Activated CD4-positive, alpha-beta T cell treated with anti-CD3 and anti-CD28 coated beads for 36 hours (primary cell): ENCODE measurements around the gene LKAAEAR1. TPM values are rescaled to one million over a fixed set of nuclear protein-coding genes. Genes with fewer than 3 reads are reported as not detected.

Experiments
- ATAC-seq: fragments of 200-7000 bp; cut with Tn5 transposase; one replicate; pipeline ENCODE4 v1.10.0; 2021; ENCODE audit warnings: mild to moderate bottlenecking, moderate library complexity
- CTCF ChIA-PET: fragments of 350-600 bp; sonication (Branson Sonifier 250); formaldehyde crosslinking; loops from one replicate; lab custom pipeline; 2021; ENCODE audit warnings: antibody characterized with exemption; lab: Charles Lee
- POLR2A ChIA-PET: fragments of 350-600 bp; sonication (Branson Sonifier 250); formaldehyde crosslinking; loops from one replicate; lab custom pipeline; 2021; ENCODE audit warnings: antibody characterized with exemption, inconsistent platforms; lab: Charles Lee
- DNase-seq: peaks from one replicate; pipeline ENCODE4 v3.0.0-alpha.2; 2020
- H3K27ac Mint-ChIP-seq: one replicate; pipeline ENCODE4 v1.8.0; 2021; ENCODE audit warnings: mixed read lengths
- H3K27me3 Mint-ChIP-seq: one replicate; pipeline ENCODE4 v1.8.0; 2021; ENCODE audit warnings: mixed read lengths
- H3K36me3 Mint-ChIP-seq: one replicate; pipeline ENCODE4 v1.8.0; 2021; ENCODE audit warnings: low read depth, mixed read lengths
- H3K4me1 Mint-ChIP-seq: one replicate; pipeline ENCODE4 v1.8.0; 2021; ENCODE audit warnings: mixed read lengths
- H3K4me3 Mint-ChIP-seq: one replicate; pipeline ENCODE4 v1.8.0; 2021; ENCODE audit warnings: mild to moderate bottlenecking, moderate library complexity, mixed read lengths
- H3K9me3 Mint-ChIP-seq: one replicate; pipeline ENCODE4 v1.8.0; 2021; ENCODE audit warnings: low read depth, mixed read lengths
- intact Hi-C, 2 experiments: fragments of 100-400 bp; cut with DNase I in 1 of 2; cut with micrococcal nuclease in 1 of 2; formaldehyde crosslinking; loops; one replicate each; pipeline versions ENCODE4 v1.14.2 to v1.15.1; 2022 to 2024; cut with DNase I, micrococcal nuclease
- total RNA-seq, 2 experiments: library from RNA; stranded (reverse); gene quantifications; one replicate each; pipeline ENCODE4 v1.2.3, GENCODE V29; 2021

LKAAEAR1 gene
- total RNA-seq, 2 experiments from 2014 or later, result 0.30 to 0.46 TPM

DNA sequence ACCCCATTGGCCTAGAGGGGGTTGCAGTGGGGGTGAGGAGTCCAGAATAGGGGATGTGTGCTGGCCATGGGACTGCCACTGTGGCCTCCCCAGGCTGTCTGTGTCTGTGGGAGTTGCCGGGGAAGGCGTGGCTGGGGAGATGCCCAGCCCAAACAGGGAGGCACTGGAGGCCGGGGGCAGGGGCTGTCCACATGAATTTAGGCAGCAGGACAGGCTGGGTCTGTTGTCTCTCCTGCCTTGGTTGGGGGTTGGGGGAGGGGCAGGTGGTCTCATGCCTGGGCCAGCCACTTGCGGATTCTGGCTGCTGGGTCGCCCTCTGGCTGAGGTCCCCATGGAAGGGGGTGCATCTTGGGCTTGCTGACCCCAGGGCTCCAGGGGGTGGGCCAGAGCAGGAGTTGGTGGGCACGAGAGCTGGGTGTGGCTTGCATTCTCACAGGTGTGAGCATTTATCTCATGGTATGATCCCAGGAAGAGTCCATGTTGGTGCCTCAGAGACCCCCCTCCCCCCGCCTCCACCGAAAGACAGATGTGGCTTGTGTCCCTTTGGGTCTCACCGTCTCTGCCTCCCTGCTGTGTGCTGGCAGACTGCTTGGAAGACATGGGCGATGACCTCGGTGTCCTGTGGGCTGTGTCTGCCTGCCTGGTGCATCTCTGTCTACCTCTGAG, 38.7 kb downstream of the LKAAEAR1 start:
- peaks cover 8% of the 10 kb centered on the region for H3K4me1 Mint-ChIP-seq
- CTCF ChIA-PET, result interaction anchor here (0.5 kb wide), 1 partner anchor 64 kb away, joined by 3 read pairs; no protein-coding TSS in a partner anchor
- peaks cover 23% of the 10 kb centered on the region for H3K27me3 Mint-ChIP-seq
- no peaks in the 10 kb centered on the region for H3K9me3 Mint-ChIP-seq
- POLR2A ChIA-PET, result no interaction called here
- DNase-seq (no peak), ATAC-seq (no peak)
- intact Hi-C loops, result no loop called here
- no peak overlapping the region for H3K4me3 Mint-ChIP-seq
- H3K36me3 Mint-ChIP-seq, result no peaks in the 10 kb centered on the region
- no peak overlapping the region for H3K27ac Mint-ChIP-seq

DNA sequence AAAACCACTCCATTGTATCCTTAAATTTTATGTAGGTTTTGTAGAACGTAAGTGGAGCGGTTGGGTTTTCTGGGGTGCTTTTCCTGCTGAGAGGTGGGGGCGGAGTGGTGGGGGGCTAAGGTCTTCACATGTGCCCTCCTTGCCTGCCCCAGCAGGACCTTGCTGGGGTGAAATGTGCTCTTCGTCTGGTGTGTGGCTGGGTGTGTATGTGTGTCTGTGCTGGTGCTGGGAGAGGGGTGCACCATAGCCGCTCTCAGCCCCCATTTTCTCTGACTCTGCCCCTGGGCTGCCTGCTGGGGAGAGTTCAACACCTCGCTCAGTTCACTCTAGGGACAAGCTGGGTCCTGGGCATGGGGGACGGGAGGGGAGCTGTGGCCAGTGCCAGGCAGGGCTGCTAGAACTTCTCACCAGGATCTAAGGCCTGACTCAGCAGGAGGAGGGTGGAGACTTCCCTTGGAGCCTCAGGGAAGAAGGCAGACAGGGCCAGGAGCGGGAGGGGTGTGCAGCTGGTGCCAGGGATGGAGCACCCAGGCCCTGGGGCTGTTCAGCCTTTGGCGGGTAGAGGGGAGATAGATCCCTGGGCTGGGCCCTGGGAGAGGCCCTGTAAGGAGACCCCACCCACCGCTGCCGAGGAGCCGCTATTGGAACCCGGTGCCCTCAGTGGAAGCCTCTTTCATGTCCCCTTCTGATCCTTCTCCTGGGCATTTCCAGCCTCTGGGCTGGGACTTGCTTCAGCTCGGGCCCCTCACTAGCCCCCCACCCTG, 39.5 kb downstream of the LKAAEAR1 start:
- POLR2A ChIA-PET, result interaction anchor here (0.6 kb wide), 1 partner anchor 130 kb away, joined by 3 read pairs; no protein-coding TSS in a partner anchor
- Mint-ChIP-seq H3K9me3 (no peaks in the 10 kb centered on the region), H3K36me3 (no peaks in the 10 kb centered on the region), H3K27me3 (peaks cover 18% of the 10 kb centered on the region), H3K4me3 (no peak overlapping the region), H3K4me1 (peaks cover 14% of the 10 kb centered on the region), H3K27ac (no peak overlapping the region)
- CTCF ChIA-PET, result interaction anchor here (0.6 to 1.2 kb wide), 2 partner anchors 28 to 64 kb away, joined by 3 read pairs; partner anchors contain the start of gene PRPF6
- no peak for DNase-seq
- ATAC-seq, result no peak
- intact Hi-C loops, result no loop called here

DNA sequence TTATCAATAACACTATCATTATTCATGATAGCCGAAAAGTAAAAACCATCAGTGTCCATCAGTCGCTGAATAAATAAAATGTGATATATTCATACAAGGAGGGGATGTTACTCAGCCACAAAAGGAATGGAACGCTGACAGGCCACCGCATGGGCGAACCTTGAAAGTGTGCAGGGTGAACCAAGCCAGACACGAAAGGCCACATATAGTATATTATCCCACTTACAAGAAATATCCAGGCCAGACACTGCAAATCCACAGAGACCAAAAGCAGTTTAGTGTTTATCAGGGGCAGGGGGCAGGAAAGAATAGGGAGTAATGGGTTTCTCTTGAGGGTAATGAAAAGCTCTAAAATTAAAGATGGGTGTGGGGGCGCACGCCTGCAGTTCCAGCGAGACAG, 40.4 kb downstream of the LKAAEAR1 start:
- intact Hi-C loops, result no loop called here
- ChIA-PET CTCF (interaction anchor here (0.6 to 1.2 kb wide), 2 partner anchors 19 to 63 kb away, joined by 3 read pairs; partner anchors contain the start of gene PRPF6), POLR2A (no interaction called here)
- no peak for DNase-seq
- Mint-ChIP-seq H3K9me3 (no peaks in the 10 kb centered on the region), H3K36me3 (no peaks in the 10 kb centered on the region), H3K4me3 (peak overlapping the region; percentile 51), H3K27me3 (peaks cover 16% of the 10 kb centered on the region), H3K4me1 (peaks cover 16% of the 10 kb centered on the region), H3K27ac (no peak overlapping the region)
- ATAC-seq, result no peak

DNA sequence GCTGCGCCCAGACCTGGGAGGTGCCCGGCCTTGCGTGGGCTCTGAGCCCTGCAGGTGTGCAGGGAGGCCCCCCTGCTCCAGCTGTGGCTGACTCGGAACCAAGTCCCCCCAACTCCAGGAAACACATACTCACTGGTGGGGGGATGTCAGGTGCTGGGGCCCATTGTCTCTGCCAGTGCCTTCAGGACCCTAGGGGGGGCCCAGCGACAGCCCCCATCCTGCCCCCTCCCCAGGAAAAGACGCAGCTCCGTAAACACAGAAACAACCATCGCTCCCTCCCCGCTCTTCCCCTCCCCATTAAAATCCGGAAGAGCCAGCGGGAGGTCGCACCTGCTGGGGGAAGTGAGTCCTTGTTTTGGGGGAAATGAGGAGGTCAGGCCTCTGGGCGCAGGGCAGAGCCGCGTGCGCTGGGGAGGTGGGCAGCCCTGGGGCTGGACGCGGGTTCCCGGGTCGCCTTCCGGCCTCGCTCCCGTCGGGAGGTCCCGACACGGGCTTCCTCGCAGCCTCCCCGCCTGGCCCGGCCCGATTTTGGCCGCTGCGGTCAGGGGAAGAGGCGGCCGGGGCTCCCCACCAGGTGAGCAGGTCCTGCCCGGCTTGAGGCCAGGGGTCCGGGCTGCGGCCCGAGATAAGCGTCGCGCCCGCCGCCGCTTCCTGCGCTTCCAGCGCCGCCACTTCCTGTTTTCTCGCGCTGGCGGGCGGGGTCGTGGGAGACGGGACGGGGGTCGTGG, 42.0 kb downstream of the LKAAEAR1 start:
- Mint-ChIP-seq H3K36me3 (no peaks in the 10 kb centered on the region), H3K4me3 (peak overlapping the region; percentile 71), H3K4me1 (peaks cover 24% of the 10 kb centered on the region), H3K27ac (peak overlapping the region; percentile 55), H3K27me3 (peaks cover 14% of the 10 kb centered on the region), H3K9me3 (no peaks in the 10 kb centered on the region)
- ChIA-PET CTCF (interaction anchor here (0.6 to 1.3 kb wide), 4 partner anchors 15 to 60 kb away, joined by 3 to 4 read pairs (median 4); partner anchors contain the start of gene TCEA2), POLR2A (no interaction called here)
- ATAC-seq (no peak), DNase-seq (no peak)
- intact Hi-C loops, result no loop called here

DNA sequence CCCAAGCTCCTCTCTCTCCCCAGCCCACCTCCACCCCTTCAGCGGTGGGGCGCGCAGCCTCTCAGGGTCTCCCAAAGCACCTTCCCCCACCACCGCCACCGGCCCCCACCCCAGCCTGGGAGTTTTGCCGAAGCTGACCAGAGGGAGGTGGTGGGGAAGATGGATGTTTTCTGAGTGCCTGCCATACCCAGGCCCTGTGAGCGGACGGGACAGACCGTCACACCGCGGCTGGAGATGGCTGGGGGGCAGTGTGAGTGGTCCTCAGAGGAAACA, 42.5 kb downstream of the LKAAEAR1 start:
- peak overlapping the region; percentile 47 for H3K27ac Mint-ChIP-seq
- peak overlapping the region; percentile 71 for H3K4me3 Mint-ChIP-seq
- intact Hi-C loops, result loop anchor here in 1 of 2 experiments (1.0 kb wide), 1 partner anchor 14 kb away; no protein-coding TSS in a partner anchor
- no peaks in the 10 kb centered on the region for H3K9me3 Mint-ChIP-seq
- DNase-seq (no peak), ATAC-seq (no peak)
- CTCF ChIA-PET, result interaction anchor here (1.0 to 1.3 kb wide), 3 partner anchors 16 to 59 kb away, joined by 3 to 4 read pairs (median 4); partner anchors contain the start of gene TCEA2
- POLR2A ChIA-PET, result no interaction called here
- H3K27me3 Mint-ChIP-seq, result peaks cover 9% of the 10 kb centered on the region
- H3K4me1 Mint-ChIP-seq, result peaks cover 29% of the 10 kb centered on the region
- H3K36me3 Mint-ChIP-seq, result no peaks in the 10 kb centered on the region

DNA sequence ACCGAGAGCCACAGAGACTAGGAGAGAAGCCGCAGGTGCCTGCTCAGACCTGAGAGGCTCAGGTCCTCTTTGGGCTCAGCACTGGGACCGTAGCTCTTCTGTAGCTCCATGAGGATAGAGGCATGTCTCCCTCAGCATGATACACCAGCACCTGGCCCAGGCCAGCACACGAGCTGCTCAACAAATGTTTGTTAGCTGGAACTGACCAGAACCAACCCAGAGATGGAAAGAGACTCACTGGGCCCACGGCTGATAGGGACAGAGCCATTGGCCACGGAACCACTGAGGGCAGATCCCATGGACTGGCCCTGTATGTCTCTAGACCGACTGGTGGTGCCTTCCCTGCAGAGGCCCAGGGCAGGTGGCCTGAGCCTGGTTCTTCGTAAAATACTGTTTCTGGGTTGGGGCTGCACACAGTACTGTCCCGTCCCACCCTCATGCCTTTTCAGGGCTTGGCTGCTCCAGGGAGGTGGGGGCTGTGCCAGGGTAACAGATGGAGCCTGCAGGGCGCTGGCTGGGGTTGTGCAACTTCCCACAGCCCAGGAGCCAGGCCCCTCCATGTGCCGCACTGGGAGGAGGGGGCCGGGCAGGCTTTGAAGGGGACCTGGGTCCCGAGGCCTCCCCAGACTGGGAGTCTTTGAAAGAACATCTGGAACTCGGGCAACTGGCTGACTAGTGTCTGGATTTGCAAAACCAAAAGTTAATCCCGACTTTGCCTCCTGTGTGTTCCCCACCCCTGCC, 43.0 kb downstream of the LKAAEAR1 start:
- no peak for ATAC-seq
- no peak for DNase-seq
- Mint-ChIP-seq H3K9me3 (no peaks in the 10 kb centered on the region), H3K27me3 (peaks cover 5% of the 10 kb centered on the region), H3K4me1 (peaks cover 31% of the 10 kb centered on the region), H3K4me3 (peak overlapping the region; percentile 71), H3K27ac (peak overlapping the region; percentile 47), H3K36me3 (no peaks in the 10 kb centered on the region)
- ChIA-PET CTCF (interaction anchor here (1.0 to 2.5 kb wide), 8 partner anchors 10 to 78 kb away, joined by 3 to 13 read pairs (median 4); partner anchors contain the start of gene TCEA2), POLR2A (no interaction called here)
- intact Hi-C loops, result loop anchor here in 1 of 2 experiments (1.0 kb wide), 1 partner anchor 14 kb away; no protein-coding TSS in a partner anchor

DNA sequence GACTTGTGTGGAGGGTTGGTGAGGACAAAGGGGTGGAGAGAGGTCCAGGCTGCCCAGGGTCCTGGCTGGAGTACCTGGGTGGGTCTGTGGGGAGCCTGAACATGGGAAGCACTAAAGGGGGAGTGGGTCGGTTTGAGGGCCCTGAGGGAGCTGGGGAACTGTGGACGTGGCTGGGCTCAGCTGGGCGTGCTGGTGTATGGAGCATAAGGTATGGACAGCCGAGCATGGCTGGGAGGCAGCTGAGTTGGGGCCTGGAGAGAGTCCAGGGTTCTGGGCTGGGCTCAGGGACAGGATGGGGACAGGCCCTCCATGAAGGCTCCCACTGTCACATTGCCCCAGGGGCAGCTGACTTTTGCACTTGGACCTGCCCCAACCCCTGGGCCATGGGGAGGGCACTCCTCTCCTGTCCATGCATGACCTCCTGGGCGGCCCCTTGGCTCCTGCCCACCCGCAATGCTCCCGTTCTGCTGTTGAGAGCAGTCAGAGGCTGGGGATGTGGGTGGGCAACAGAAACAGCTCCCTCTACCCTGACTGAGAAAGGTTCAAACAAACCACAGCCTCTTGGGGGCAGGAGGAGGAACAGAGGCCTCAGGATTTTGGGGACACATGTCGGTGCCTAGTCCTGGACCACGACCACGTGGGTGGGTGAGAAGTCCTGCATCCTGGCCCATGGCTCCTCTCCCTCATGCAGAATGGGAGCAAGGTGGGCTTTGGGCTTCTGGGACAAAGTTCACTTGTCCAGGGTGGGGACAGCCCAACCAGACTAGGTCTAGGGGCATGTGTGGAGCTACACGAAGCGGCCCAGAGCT, 43.8 kb downstream of the LKAAEAR1 start:
- peaks cover 33% of the 10 kb centered on the region for H3K4me1 Mint-ChIP-seq

DNA sequence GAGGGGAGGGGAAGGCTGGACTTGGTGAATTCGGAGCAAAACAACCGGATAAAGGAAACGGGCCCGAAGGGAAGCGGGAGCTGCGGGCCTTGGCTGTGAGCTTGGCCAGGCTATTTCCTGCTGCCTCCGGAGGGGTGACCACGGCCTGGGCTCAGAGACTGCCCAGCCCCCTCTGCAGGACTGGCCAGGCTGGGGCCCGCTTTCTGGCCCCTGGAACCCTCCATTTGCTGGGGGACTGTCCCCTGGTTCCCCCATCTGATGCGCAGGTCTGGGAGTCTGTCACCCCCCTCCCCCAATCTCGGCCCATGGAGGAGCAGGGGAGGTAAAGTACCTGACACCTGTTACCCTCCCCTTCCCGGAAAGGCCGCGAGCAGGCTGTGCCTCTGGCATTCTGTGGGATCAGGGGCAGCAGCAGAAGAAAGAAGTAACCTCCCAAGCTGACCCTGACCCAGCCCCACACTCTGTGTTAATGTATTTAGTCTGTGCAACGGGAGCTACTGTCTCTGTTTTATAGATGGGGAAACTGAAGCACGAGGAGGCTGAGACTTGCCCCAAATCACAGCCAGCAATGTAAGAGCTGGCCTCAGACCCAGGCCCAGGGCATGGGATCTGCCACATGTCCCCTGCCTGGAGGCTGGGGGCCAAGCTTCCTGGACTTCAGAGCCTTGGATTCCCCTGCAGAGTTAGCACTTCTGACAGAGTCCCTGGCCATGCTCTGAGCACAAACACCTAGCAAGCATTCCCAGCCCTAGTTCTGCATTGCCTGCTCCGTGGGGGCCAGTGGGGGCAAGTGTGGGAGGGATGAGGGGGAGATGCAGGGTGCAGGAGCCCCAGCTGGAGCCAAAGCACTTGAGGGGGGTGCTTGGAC, 44.7 kb downstream of the LKAAEAR1 start:
- ChIA-PET CTCF (interaction anchor here (0.6 to 2.9 kb wide), 21 partner anchors 12 to 1274 kb away, joined by 3 to 32 read pairs (median 4); partner anchors contain the start of genes OPRL1, PRPF6, RGS19 and SAMD10), POLR2A (interaction anchor here (1.0 to 1.3 kb wide), 2 partner anchors 18 to 59 kb away, joined by 3 to 6 read pairs; partner anchors contain the start of gene PRPF6)
- Mint-ChIP-seq H3K4me3 (peak overlapping the region; percentile 61), H3K4me1 (peaks cover 42% of the 10 kb centered on the region), H3K9me3 (no peaks in the 10 kb centered on the region), H3K27ac (peak overlapping the region; percentile 60), H3K36me3 (peaks cover 5% of the 10 kb centered on the region), H3K27me3 (peaks cover 2% of the 10 kb centered on the region)
- DNase-seq (no peak), ATAC-seq (no peak)
- intact Hi-C loops, result loop anchor here (1.0 to 5.0 kb wide), 8 partner anchors 18 to 501 kb away; partner anchors contain the start of genes GMEB2 (in 1 of the 2), LIME1 (in 1 of the 2), PRPF6 (in 1 of the 2) and RGS19 (in 1 of the 2)

More for the DNA sequence above, 43.8 kb downstream of the LKAAEAR1 start:
- H3K9me3 Mint-ChIP-seq, result no peaks in the 10 kb centered on the region
- peak overlapping the region; percentile 61 for H3K4me3 Mint-ChIP-seq
- CTCF ChIA-PET, result interaction anchor here (0.8 to 2.9 kb wide), 11 partner anchors 11 to 81 kb away, joined by 3 to 32 read pairs (median 5); partner anchors contain the start of genes PRPF6 and SAMD10
- intact Hi-C loops, result loop anchor here in 1 of 2 experiments (1.0 kb wide), 1 partner anchor 15 kb away; no protein-coding TSS in a partner anchor
- no peak for ATAC-seq
- H3K36me3 Mint-ChIP-seq, result peaks cover under 1% of the 10 kb centered on the region
- H3K27me3 Mint-ChIP-seq, result peaks cover 2% of the 10 kb centered on the region
- H3K27ac Mint-ChIP-seq, result no peak overlapping the region
- POLR2A ChIA-PET, result no interaction called here
- DNase-seq, result no peak
